Mucosa of rectum (tissue), 2 donors: ENCODE results near the gene DNM3.
"Not testable (repeated sequence)": the region's sequence is repeated elsewhere in the genome, so short reads cannot be mapped to it uniquely, and the experiment has no call there.

Source experiments
- H3K27ac ChIP-seq, 2 donors: one replicate each; pipeline ENCODE4 v1.7.0; 2013; ENCODE audit warnings: inconsistent platforms in 2 of 2, low read depth in 2 of 2, low read length in 2 of 2
- H3K27me3 ChIP-seq, 2 donors: one replicate each; pipeline ENCODE4 v1.7.0; 2013; ENCODE audit warnings: low read length in 2 of 2; ENCODE audit not compliant: control insufficient read depth in 2 of 2, insufficient read depth in 2 of 2
- H3K36me3 ChIP-seq, 2 donors: one replicate each; pipeline ENCODE4 v1.7.0; 2013; ENCODE audit warnings: low read length in 2 of 2; ENCODE audit not compliant: control insufficient read depth in 2 of 2, insufficient read depth in 2 of 2
- H3K4me1 ChIP-seq, 2 donors: one replicate each; pipeline ENCODE4 v1.7.0; 2013; ENCODE audit warnings: low read length in 2 of 2, mild to moderate bottlenecking in 1 of 2; ENCODE audit not compliant: control insufficient read depth in 2 of 2, insufficient read depth in 2 of 2
- H3K4me3 ChIP-seq, 2 donors: one replicate each; pipeline ENCODE4 v1.7.0; 2013; ENCODE audit warnings: low read length in 2 of 2
- H3K9ac ChIP-seq, 2 donors: one replicate each; pipeline ENCODE4 v1.7.0; 2013; ENCODE audit warnings: low read length in 2 of 2, low read depth in 1 of 2, mild to moderate bottlenecking in 1 of 2
- H3K9me3 ChIP-seq, 2 donors: one replicate each; pipeline ENCODE4 v1.7.0; 2013; ENCODE audit warnings: low read length in 2 of 2; ENCODE audit not compliant: control insufficient read depth in 2 of 2
- donor health status: healthy.
- donor health status: Normal muscosa, but diverticular disease.

DNM3 gene

DNA sequence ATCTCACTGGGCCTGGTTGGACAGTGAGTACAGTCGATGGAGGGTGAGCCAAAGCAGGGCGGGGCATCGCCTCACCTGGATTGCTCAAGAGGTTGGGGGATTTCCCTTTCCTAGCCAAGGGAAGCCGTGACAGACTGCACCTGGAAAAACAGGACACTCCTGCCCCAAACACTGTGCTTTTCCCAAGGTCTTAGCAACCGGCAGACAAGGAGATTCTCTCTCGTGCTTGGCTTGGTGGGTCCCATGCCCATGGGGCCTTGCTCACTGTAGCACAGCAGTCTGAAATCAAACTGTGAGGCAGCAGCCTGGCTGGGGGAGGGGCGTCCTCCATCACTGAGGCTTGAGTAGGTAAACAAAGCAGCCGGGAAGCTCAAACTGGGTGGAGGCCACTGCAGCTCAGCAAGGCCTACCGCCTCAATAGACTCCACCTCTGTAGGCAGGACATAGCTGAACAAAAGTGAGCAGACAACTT lies 590.5 kb downstream of the DNM3 start:
- H3K36me3 ChIP-seq = no peaks in the 10 kb centered on the region
- H3K27me3 ChIP-seq = no peaks in the 10 kb centered on the region
- H3K4me3 ChIP-seq = peak overlapping the region; percentile 37
- no peak overlapping the region for H3K9ac ChIP-seq
- H3K4me1 ChIP-seq = peaks cover 0 to 6% of the 10 kb centered on the region in 2 donors
- peak overlapping the region in 1 of 2 donors; percentile 48 for H3K27ac ChIP-seq
- H3K9me3 ChIP-seq = no peaks in the 10 kb centered on the region

DNA sequence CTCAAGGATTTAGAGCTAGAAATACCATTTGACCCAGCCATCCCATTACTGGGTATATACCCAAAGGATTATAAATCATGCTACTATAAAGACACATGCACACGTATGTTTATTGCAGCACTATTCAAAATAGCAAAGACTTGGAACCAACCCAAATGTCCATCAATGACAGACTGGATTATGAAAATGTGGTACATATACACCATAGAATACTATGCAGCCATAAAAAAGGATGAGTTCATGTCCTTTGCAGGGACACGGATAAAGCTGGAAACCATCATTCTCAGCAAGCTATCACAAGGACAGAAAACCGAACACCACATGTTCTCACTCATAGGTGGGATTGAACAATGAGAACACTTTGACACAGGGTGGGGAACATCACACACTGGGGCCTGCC lies 595.9 kb downstream of the DNM3 start:
- not testable (repeated sequence) for H3K9me3 ChIP-seq, H3K4me3 ChIP-seq, H3K36me3 ChIP-seq, H3K27me3 ChIP-seq, H3K4me1 ChIP-seq, H3K27ac ChIP-seq, H3K9ac ChIP-seq

DNA sequence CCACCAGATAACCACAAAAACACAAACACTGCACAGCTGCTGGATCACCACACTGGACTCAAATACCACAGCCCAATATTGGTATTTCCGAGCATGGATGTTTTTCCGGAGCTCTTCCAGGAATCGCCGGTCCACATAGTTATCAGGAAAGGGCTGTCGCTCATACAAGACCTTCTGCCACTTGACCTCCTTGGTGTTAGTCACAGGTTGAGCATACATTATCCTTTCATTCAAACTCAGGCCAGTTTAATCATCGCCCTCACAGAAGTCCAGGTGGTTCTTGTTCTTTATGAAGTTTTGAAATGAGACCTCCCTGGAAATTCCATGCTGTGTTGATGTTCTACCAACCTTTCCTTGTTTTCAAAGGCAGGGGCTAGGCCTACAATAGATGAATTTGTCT lies 601.1 kb downstream of the DNM3 start:
- Histone ChIP-seq H3K27me3 (no peaks in the 10 kb centered on the region), H3K9me3 (no peaks in the 10 kb centered on the region), H3K36me3 (peaks cover 4% of the 10 kb centered on the region in 2 donors), H3K4me1 (peaks cover 6 to 9% of the 10 kb centered on the region in 2 donors), H3K9ac (no peak overlapping the region), H3K27ac (no peak overlapping the region), H3K4me3 (peak overlapping the region in 1 of 2 donors; percentile 80)

DNA sequence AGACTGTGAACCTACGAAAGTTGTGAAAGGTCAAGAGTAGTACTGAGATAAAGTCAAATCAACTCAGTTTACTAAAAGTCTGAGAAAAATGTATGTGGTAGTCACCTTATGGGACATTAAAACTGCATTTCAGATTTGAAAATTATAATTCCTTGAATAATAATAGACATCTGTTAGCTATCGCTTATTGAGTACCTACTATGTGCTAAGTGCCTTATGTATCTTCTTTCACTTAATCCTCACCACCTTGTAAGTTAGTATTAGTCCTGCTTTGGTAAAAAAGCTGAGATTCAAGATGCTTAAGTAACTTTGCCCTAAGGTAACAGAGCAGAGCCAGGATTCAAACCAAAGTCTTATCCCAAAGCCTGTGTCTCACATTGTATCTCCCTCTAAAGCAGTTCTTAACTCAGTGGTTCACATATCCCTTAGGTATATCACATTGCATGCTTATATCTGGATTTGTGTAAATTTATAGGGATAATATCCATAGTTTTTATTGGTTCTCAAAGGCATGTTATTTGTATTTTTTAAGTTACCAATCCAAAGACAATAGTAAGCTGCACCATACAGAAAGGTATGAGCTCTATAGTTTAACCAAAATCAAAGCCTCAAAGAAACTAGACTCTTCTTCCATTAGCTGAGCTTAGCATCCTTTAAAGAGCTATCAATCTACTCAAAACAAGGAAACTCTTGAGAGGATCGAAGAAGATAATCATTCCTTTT lies 601.7 kb downstream of the DNM3 start:
- Histone ChIP-seq H3K4me3 (peak overlapping the region; percentile 80 to 89), H3K27me3 (no peaks in the 10 kb centered on the region), H3K9ac (peak overlapping the region; percentile 79 to 92), H3K4me1 (peaks cover 6 to 9% of the 10 kb centered on the region in 2 donors), H3K9me3 (no peaks in the 10 kb centered on the region), H3K36me3 (peaks cover 4% of the 10 kb centered on the region in 2 donors), H3K27ac (peak overlapping the region in 1 of 2 donors; percentile 56)

DNA sequence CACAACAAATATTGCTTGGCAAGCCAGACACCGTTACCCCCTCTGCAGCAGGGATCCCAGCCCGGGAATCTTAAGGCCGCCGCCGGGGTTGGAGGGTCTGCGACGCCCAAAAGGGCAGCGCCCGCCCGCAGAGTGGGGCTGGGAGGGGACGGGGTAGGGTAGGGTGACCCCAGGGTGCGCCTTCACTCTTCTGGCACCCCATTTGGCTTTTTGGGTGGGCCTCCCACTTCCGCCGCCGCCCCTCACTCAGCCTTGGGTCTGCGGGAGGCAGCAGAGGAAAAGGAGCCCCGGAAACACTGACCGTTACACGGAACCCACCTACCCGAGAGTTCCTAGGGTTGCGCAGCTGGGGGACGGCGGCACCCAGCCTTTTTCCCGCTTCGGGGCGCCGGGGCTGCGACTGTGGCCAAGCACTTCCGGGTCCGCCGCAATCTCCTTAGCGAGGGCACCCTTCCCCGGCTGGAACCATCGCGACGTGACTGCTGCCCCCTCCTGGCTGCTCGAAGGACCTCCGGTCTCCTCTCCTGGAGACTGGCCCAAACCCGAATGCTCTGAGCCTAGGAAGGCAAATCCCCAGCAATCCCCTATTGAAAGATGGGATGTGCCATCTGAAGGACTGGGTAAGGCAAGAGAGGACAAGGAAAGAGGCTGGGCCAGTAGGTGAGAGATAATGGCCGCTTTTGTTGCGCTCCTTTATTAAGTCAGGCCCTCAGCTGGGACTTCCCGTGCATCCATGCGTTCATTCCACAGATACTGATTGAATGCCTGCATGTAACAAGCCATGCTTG lies 602.6 kb downstream of the DNM3 start, which contains the start of gene PIGC:
Gene PIGC, minus strand, starts transcription at position 404 of the 788 bp plus-strand sequence. CDS start 1,447 bp downstream, outside the sequence.
- no peaks in the 10 kb centered on the region for H3K9me3 ChIP-seq
- H3K4me1 ChIP-seq = peaks cover 6 to 9% of the 10 kb centered on the region in 2 donors
- no peaks in the 10 kb centered on the region for H3K27me3 ChIP-seq
- peak within 1 kb of the TSS; percentile 56 to 57 for H3K27ac ChIP-seq
- H3K36me3 ChIP-seq = peaks cover 4% of the 10 kb centered on the region in 2 donors
- peak within 1 kb of the TSS; percentile 80 to 89 for H3K4me3 ChIP-seq
- peak within 1 kb of the TSS; percentile 79 to 92 for H3K9ac ChIP-seq

DNA sequence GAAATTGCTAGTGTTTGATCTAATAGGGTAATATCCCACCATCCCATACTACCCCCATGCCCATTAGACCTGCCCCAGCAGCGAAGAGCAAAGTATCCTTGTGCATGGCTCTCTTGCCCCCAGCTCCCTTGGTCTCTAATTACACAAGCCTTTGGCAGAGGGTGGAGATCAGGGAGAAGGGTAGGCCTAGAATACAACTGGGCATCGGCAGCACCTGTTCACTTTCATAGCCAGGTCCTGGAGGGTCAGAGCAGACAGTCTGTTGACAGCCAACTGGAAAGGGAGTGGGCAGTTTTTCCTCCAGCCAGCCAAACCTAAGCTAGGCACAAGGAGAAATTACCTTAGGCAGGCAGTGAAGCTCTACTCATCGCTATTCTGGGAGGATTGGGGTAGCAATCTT lies 605.2 kb downstream of the DNM3 start:
- Histone ChIP-seq H3K4me1 (peaks cover 16 to 20% of the 10 kb centered on the region in 2 donors), H3K36me3 (peaks cover 4% of the 10 kb centered on the region in 2 donors), H3K27me3 (no peaks in the 10 kb centered on the region), H3K4me3 (no peak overlapping the region), H3K9me3 (no peaks in the 10 kb centered on the region), H3K27ac (no peak overlapping the region), H3K9ac (no peak overlapping the region)

DNA sequence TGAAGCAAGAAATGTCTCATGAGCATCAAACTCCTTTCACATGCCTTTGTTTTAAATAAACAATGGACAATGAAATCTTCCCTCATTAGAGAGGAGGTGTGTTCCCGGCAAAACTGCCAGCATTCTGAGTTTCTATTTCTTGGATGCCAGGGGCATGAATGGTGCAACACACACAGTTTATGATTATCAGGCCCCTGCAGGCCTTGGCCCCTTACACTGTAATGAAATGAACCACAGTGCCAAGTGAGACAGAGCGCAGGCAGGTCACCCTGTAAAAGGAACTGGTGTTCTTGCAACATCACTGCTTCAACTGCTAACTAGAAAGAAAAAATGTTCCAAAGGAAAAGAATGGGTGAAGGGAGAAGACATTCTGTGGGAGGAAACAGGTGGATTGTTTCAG lies 606.3 kb downstream of the DNM3 start:
- H3K36me3 ChIP-seq = no peaks in the 10 kb centered on the region
- H3K27me3 ChIP-seq = no peaks in the 10 kb centered on the region
- no peaks in the 10 kb centered on the region for H3K9me3 ChIP-seq
- H3K27ac ChIP-seq = no peak overlapping the region
- no peak overlapping the region for H3K9ac ChIP-seq
- no peak overlapping the region for H3K4me3 ChIP-seq
- H3K4me1 ChIP-seq = peaks cover 16 to 20% of the 10 kb centered on the region in 2 donors

DNA sequence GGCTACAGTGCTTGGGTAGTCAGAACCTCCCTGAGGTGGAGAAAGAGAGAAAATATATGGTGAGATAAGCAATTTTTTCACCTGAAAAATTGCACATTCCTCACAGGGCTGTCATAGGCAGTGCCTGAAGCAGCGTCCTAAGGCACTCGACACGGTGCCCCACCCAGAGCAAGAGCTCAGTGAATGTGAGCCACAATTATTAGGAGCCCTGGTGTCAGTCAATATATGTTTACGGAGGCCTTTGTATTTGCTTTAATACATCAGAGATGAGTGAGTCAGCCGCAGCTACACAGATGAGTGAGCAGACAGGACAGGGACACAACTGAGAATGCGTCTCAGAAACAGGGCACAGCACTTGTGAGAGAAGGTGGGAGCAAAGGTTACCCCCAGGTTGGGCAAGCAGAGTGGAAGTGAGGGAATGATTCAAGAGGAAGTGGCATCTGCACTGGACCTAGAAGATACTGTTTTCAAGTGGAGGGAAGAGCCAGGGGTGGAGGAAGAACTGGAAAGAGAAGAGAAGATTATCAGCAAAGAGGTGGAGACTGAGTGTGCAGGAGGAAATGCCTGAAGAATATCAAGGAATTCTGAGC lies 607.8 kb downstream of the DNM3 start:
- no peaks in the 10 kb centered on the region for H3K27me3 ChIP-seq
- no peak overlapping the region for H3K9ac ChIP-seq
- no peaks in the 10 kb centered on the region for H3K36me3 ChIP-seq
- no peak overlapping the region for H3K27ac ChIP-seq
- H3K4me3 ChIP-seq = no peak overlapping the region
- H3K4me1 ChIP-seq = peaks cover 15 to 22% of the 10 kb centered on the region in 2 donors
- H3K9me3 ChIP-seq = no peaks in the 10 kb centered on the region

DNA sequence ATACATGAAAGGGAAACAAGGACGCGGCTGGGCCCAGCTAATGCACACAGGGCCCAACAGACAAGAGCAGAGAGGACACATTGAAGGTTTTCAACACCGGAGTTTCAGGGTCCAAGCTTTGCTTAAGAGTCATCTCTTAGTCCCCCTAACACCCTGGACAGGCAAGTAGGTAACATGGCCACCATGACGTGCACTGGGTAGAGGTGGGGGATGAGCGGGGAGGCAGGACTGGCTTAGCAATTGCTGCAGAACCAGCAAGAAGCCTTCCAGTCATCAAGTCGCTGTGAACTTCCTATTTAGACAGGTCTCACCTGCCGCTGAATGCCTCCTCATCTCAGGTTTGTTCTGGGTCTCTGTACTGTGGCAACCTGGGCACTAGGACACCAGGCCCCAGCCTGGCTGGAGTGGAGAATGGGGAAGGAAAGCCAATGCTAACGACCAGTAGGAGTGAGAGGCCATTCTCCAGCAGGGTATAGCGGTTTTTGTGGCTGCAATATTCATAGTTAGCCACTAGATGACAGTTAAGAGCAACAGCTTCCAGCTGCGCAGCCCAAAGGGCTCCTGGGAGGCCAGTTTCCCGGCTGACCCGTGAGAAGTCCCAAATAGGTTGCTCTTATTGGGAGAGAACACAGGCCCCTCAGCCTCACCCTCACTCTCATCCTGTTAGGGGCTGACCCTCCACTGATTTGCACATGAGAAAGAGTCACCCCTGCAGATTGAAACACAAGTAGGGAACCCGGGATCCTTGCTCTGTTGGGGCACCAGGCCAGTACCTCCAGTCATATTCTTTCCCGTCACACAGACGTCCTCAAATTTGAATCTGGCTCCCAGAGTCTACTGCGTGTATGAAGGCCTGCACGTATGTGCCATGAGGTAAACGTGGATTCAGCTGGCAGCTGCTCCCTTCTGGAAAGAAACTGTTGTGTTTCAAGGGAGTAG lies 608.6 kb downstream of the DNM3 start:
- Histone ChIP-seq H3K4me3 (peak overlapping the region; percentile 31 to 55), H3K27me3 (no peaks in the 10 kb centered on the region), H3K27ac (no peak overlapping the region), H3K9me3 (no peaks in the 10 kb centered on the region), H3K36me3 (no peaks in the 10 kb centered on the region), H3K4me1 (peaks cover 10 to 18% of the 10 kb centered on the region in 2 donors), H3K9ac (peak overlapping the region in 1 of 2 donors; percentile 14)
